SK-N-SH (cell line): ENCODE data around the gene PAMR1. TPM values are rescaled to one million over a fixed set of nuclear protein-coding genes. Genes with fewer than 3 reads are reported as not detected.

Experiments
- CTCF ChIA-PET: fragments of 300-600, 350-600 bp; formaldehyde crosslinking; extraction: SDS; loops from one replicate; lab custom pipeline; 2021; lab: Yijun Ruan, JAX
- POLR2A ChIA-PET: fragments of 350-600 bp; sonication (Branson Sonifier 250); formaldehyde crosslinking; extraction: SDS; loops from one replicate; lab custom pipeline; 2020; ENCODE audit warnings: antibody characterized with exemption, inconsistent platforms; lab: Yijun Ruan, JAX
- DNase-seq: peaks from one replicate; pipeline ENCODE4 v3.0.0; 2012
- H2AFZ ChIP-seq: fragments of 200-600 bp; sonication (generic); 2 replicates; pipeline ENCODE4 v1.8.1; 2016; ENCODE audit warnings: antibody characterized with exemption, mild to moderate bottlenecking, low read depth
- H3F3A ChIP-seq: fragments of 200-600 bp; sonication (generic); replicated peaks from 2 replicates; pipeline ENCODE3; 2016; ENCODE audit warnings: antibody characterized with exemption, mild to moderate bottlenecking; ENCODE audit not compliant: insufficient read depth
- H3K27ac ChIP-seq, 2 experiments: fragments of 200-500 bp in 1 of 2; fragments of 200-600 bp in 1 of 2; sonication (Bioruptor generic) in 1 of 2; sonication (generic), shearing (Covaris generic) in 1 of 2; 2 replicates each; pipeline versions ENCODE4 v1.5.1 to v1.6.1; 2014 to 2016; ENCODE audit warnings: low read depth in 2 of 2, inconsistent platforms in 1 of 2, low read length in 1 of 2, mild to moderate bottlenecking in 1 of 2, mixed read lengths in 1 of 2
- H3K27me3 ChIP-seq: fragments of 200-600 bp; sonication (generic), shearing (Covaris generic); 2 replicates; pipeline ENCODE4 v1.6.1; 2016; ENCODE audit warnings: mixed run types; ENCODE audit not compliant: insufficient read depth
- H3K36me3 ChIP-seq, 2 experiments: fragments of 200-500 bp in 1 of 2; fragments of 200-600 bp in 1 of 2; sonication (Bioruptor generic) in 1 of 2; sonication (generic) in 1 of 2; replicated peaks in 1 of 2; 2 replicates each; pipeline versions ENCODE3 to v1.5.1; 2014 to 2016; ENCODE audit warnings: low read length in 1 of 2, mild to moderate bottlenecking in 1 of 2; ENCODE audit not compliant: insufficient read depth in 2 of 2, control insufficient read depth in 1 of 2
- H3K4me1 ChIP-seq, 2 experiments: fragments of 200-500 bp in 1 of 2; fragments of 200-600 bp in 1 of 2; sonication (Bioruptor generic) in 1 of 2; sonication (generic), shearing (Covaris generic) in 1 of 2; 2 replicates each; pipeline versions ENCODE4 v1.5.1 to v1.6.1; 2014 to 2016; ENCODE audit warnings: low read depth in 1 of 2, low read length in 1 of 2, mixed run types in 1 of 2; ENCODE audit not compliant: insufficient read depth in 2 of 2, control insufficient read depth in 1 of 2
- H3K4me2 ChIP-seq: fragments of 200-600 bp; sonication (generic), shearing (Covaris generic); 2 replicates; pipeline ENCODE4 v1.6.1; 2017; ENCODE audit warnings: mixed run types
- H3K4me3 ChIP-seq, 2 experiments: fragments of 200-500 bp in 1 of 2; fragments of 200-600 bp in 1 of 2; sonication (Bioruptor generic) in 1 of 2; sonication (generic), shearing (Covaris generic) in 1 of 2; 2 replicates each; pipeline versions ENCODE4 v1.5.1 to v1.8.1; 2014 to 2016; ENCODE audit warnings: low read depth in 2 of 2, inconsistent platforms in 1 of 2, low read length in 1 of 2, mild to moderate bottlenecking in 1 of 2, mixed read lengths in 1 of 2, moderate library complexity in 1 of 2
- H3K79me2 ChIP-seq: fragments of 200-600 bp; sonication (generic); 2 replicates; pipeline ENCODE4 v1.8.1; 2017; ENCODE audit warnings: mild to moderate bottlenecking; ENCODE audit not compliant: insufficient read depth
- H3K9ac ChIP-seq: fragments of 200-600 bp; sonication (generic); 2 replicates; pipeline ENCODE4 v1.6.1; 2017; ENCODE audit warnings: mixed run types
- H3K9me2 ChIP-seq: fragments of 200-600 bp; sonication (generic); 2 replicates; pipeline ENCODE4 v1.6.1; 2017; ENCODE audit warnings: mixed run types
- H3K9me3 ChIP-seq: fragments of 200-600 bp; sonication (generic); 2 replicates; pipeline ENCODE4 v1.6.1; 2017; ENCODE audit warnings: mixed run types, mild to moderate bottlenecking, moderate library complexity
- H4K20me1 ChIP-seq: fragments of 200-600 bp; sonication (generic); 2 replicates; pipeline ENCODE4 v1.6.1; 2017; ENCODE audit warnings: mild to moderate bottlenecking, mixed run types; ENCODE audit not compliant: insufficient read depth
- CTCF ChIP-seq: fragments of 200-600 bp; sonication (generic); IDR thresholded peaks from 2 replicates; pipeline ENCODE4 v1.6.1; 2017; ENCODE audit warnings: antibody characterized with exemption, mild to moderate bottlenecking, moderate library complexity
- ELF1 ChIP-seq: IDR thresholded peaks from 2 replicates; pipeline ENCODE4 v1.4.0; 2012
- JUND ChIP-seq: IDR thresholded peaks from 2 replicates; pipeline ENCODE4 v1.4.0; 2012
- MXI1 ChIP-seq: IDR thresholded peaks from 2 replicates; pipeline ENCODE4 v1.6.1; 2012; ENCODE audit warnings: mild to moderate bottlenecking, low read depth, low read length, improper control_type of control experiment
- NRF1 ChIP-seq: IDR thresholded peaks from 2 replicates; pipeline ENCODE4 v1.6.1; 2012; ENCODE audit warnings: low read depth, mild to moderate bottlenecking, low read length
- RCOR1 ChIP-seq: fragments of 150-350 bp; IDR thresholded peaks from 2 replicates; pipeline ENCODE4 v1.6.1; 2017; ENCODE audit warnings: antibody characterized with exemption, low read length
- REST ChIP-seq: IDR thresholded peaks from 2 replicates; pipeline ENCODE4 v1.6.1; 2012; ENCODE audit warnings: mild to moderate bottlenecking, low read depth, low read length, moderate library complexity
- RXRA ChIP-seq: IDR thresholded peaks from 2 replicates; pipeline ENCODE4 v1.4.0; 2012; ENCODE audit warnings: low read depth, mild to moderate bottlenecking, borderline replicate concordance
- SMC3 ChIP-seq: IDR thresholded peaks from 2 replicates; pipeline ENCODE4 v1.6.1; 2012; ENCODE audit warnings: low read depth, low read length, improper control_type of control experiment
- TAF1 ChIP-seq: IDR thresholded peaks from 2 replicates; pipeline ENCODE4 v1.6.1; 2012; ENCODE audit warnings: low read depth, mild to moderate bottlenecking, low read length, moderate library complexity, borderline replicate concordance
- TEAD4 ChIP-seq: IDR thresholded peaks from 2 replicates; pipeline ENCODE4 v1.4.0; 2012; ENCODE audit warnings: mild to moderate bottlenecking, borderline replicate concordance; ENCODE audit not compliant: insufficient read depth
- YY1 ChIP-seq: IDR thresholded peaks from 2 replicates; pipeline ENCODE4 v1.4.0; 2012; ENCODE audit warnings: low read depth, mild to moderate bottlenecking
- WGBS: methylation state at CpG from one replicate; pipeline ENCODE4 v1.1.6; 2017; ENCODE audit warnings: low lambda C conversion rate; 5-methylcytosine and 5-hydroxymethylcytosine counted together
- polyA plus RNA-seq, 3 experiments: library from polyadenylated mRNA; depleted of rRNA; stranded (reverse); fragments of >200 nt; gene quantifications; 2 replicates each; pipeline ENCODE4 v1.2.3, GENCODE V29; 2012

The PAMR1 gene
- polyA plus RNA-seq, 1 of the 3 experiments (the other 2 are of a cell fraction), result 0.31 TPM

GRCh38 chr11:35520376-35520775 is 5.0 kb downstream of the PAMR1 start:
- ChIA-PET CTCF (interaction anchor here (1.9 kb wide), 1 partner anchor 33 kb away, joined by 7 read pairs; no protein-coding TSS in a partner anchor), POLR2A (no interaction called here)
- Histone ChIP-seq H3K36me3 (no peaks in the 10 kb centered on the region), H3K27me3 (no peaks in the 10 kb centered on the region), H3K4me3 (no peak overlapping the region), H3K9me3 (no peaks in the 10 kb centered on the region), H3K27ac (no peak overlapping the region), H2AFZ (no peak overlapping the region), H3K4me2 (no peak overlapping the region), H3K79me2 (no peaks in the 10 kb centered on the region), H3F3A (peaks cover 3% of the 10 kb centered on the region), H3K4me1 (peaks cover under 1 to 27% of the 10 kb centered on the region in 2 experiments; a peak in 3 of 4 replicates), H3K9me2 (no peaks in the 10 kb centered on the region), H3K9ac (no peak overlapping the region), H4K20me1 (no peaks in the 10 kb centered on the region)
- WGBS, result 44% methylated on average over 1 of the region's 1 CpG
- no peak for DNase-seq
- no peak for TF ChIP-seq RXRA
- no peak for TF ChIP-seq NRF1
- no peak for TF ChIP-seq JUND
- no peak for TF ChIP-seq YY1
- TF ChIP-seq RCOR1, result no peak
- TF ChIP-seq TAF1, result no peak
- TF ChIP-seq MXI1, result no peak
- TF ChIP-seq TEAD4, result no peak
- TF ChIP-seq ELF1, result no peak

- Histone ChIP-seq H2AFZ (no peak overlapping the region), H3K79me2 (no peaks in the 10 kb centered on the region), H3K27ac (no peak overlapping the region), H3F3A (peaks cover 7% of the 10 kb centered on the region), H3K9ac (no peak overlapping the region), H3K4me1 (peaks cover 3 to 30% of the 10 kb centered on the region in 2 experiments; a peak in 3 of 4 replicates), H4K20me1 (no peaks in the 10 kb centered on the region), H3K9me2 (no peaks in the 10 kb centered on the region), H3K36me3 (no peaks in the 10 kb centered on the region), H3K9me3 (no peaks in the 10 kb centered on the region), H3K4me2 (no peak overlapping the region), H3K27me3 (no peaks in the 10 kb centered on the region), H3K4me3 (no peak overlapping the region)
- 53% methylated on average over 1 of the region's 1 CpG for WGBS
- no peak for TF ChIP-seq SMC3
- no peak for TF ChIP-seq CTCF
- no peak for TF ChIP-seq REST
- TF ChIP-seq TAF1, result no peak
- DNase-seq, result no peak
- ChIA-PET POLR2A (no interaction called here), CTCF (no interaction called here)
Observed at GRCh38 chr11:35518766-35519165, 6.7 kb downstream of the PAMR1 start.
